Measurements from ENCODE around the gene LCN15. TPM values are rescaled to one million over a fixed set of nuclear protein-coding genes. Genes with fewer than 3 reads are reported as not detected.

Gene LCN15
- total and polyA plus RNA-seq, 2 of the 13 experiments (the other 11 are each of a cell fraction or from before 2014, with no cell fraction given) = 1.3 to 53.7 TPM

- TF ChIP-seq RBFOX2 (IDR thresholded peaks at IDR 0.05; ENCODE audit: low read depth, low read length) (no peak), ZNF280B (CRISPR knock-in tag; IDR thresholded peaks at IDR 0.05; ENCODE audit: borderline replicate concordance) (no peak), ZNF883 (CRISPR knock-in tag; IDR thresholded peaks at IDR 0.05; ENCODE audit: not compliant biosample characterization) (peak; percentile 64), TBP (CRISPR knock-in tag; IDR thresholded peaks at IDR 0.05) (no peak), TAF1 (CRISPR knock-in tag; IDR thresholded peaks at IDR 0.05) (no peak), CEBPZ (IDR thresholded peaks at IDR 0.05; ENCODE audit: low read length) (no peak), ZNF605 (CRISPR knock-in tag; IDR thresholded peaks at IDR 0.05) (no peak), ZSCAN12 (CRISPR knock-in tag; IDR thresholded peaks at IDR 0.05) (peak; percentile 23; the same call in 1 of the 2 replicates), ZNF546 (CRISPR knock-in tag; conservative IDR thresholded peaks at IDR 0.05) (no peak), ZNF331 (CRISPR knock-in tag; IDR thresholded peaks at IDR 0.05) (peak; percentile 65; the same call in 1 of the 2 replicates), ZNF788 (CRISPR knock-in tag; IDR thresholded peaks at IDR 0.05; ENCODE audit: borderline replicate concordance) (peak; percentile 40; the same call in 1 of the 2 replicates), YY1 (IDR thresholded peaks at IDR 0.05; ENCODE audit: insufficient read depth, insufficient replicate concordance, low read depth, low read length) (no peak), KLF12 (CRISPR knock-in tag; IDR thresholded peaks at IDR 0.05; ENCODE audit: borderline replicate concordance) (no peak), HNRNPUL1 (IDR thresholded peaks at IDR 0.05; ENCODE audit: low read depth, low read length) (no peak), REST (IDR thresholded peaks at IDR 0.05; ENCODE audit: borderline replicate concordance in 1 of 2, low read depth in 1 of 2, low read length in 2 of 2) (no peak), BCL3 (CRISPR knock-in tag; IDR thresholded peaks at IDR 0.05) (no peak), REXO4 (CRISPR knock-in tag; IDR thresholded peaks at IDR 0.05; ENCODE audit: borderline replicate concordance) (0 out of 2 replicates have a peak, but pooled peaks have one; percentile 51)
These were observed 23.1 kb downstream of the LCN15 start (continued) for GRCh38 chr9:136740971-136741882.
